HG03469 (cell line): ENCODE results near the gene RNASE2.
A peak's percentile ranks its signal among the peaks of the same experiment; 100 is the strongest.
"Not testable (repeated sequence)": the region's sequence is repeated elsewhere in the genome, so short reads cannot be mapped to it uniquely, and the experiment has no call there.

Source experiments
- ATAC-seq: cut with Tn5 transposase; IDR thresholded peaks from one replicate; pipeline ENCODE4 v1.9.1; 2021; ENCODE audit warnings: mild to moderate bottlenecking, moderate library complexity, moderate number of reproducible peaks; ENCODE audit not compliant: unreplicated experiment

Gene RNASE2

GRCh38 chr14:20980906-20981305 lies 25.6 kb downstream of the RNASE2 start:
- ATAC-seq, result no peak

- no peak for ATAC-seq
Measured at GRCh38 chr14:20982646-20983369, 27.5 kb downstream of the RNASE2 start.

- ATAC-seq, result not testable (repeated sequence)
Measured at GRCh38 chr14:20985650-20986049, 30.4 kb downstream of the RNASE2 start.

- ATAC-seq, result no peak
Measured at GRCh38 chr14:20986811-20987210, 31.5 kb downstream of the RNASE2 start.

- no peak for ATAC-seq
Measured at GRCh38 chr14:20988717-20989470, 33.6 kb downstream of the RNASE2 start.

GRCh38 chr14:20989471-20989786 lies 34.1 kb downstream of the RNASE2 start:
- ATAC-seq, result no peak

GRCh38 chr14:20989787-20990600 lies 34.7 kb downstream of the RNASE2 start, which contains the start of gene METTL17:
METTL17 (plus strand) TSS chr14:20989980; CDS start chr14:20990003, 23 bp downstream.
- peak; percentile 89 for ATAC-seq

GRCh38 chr14:20996521-20996920 lies 41.2 kb downstream of the RNASE2 start:
- ATAC-seq, result no peak

- ATAC-seq, result no peak
Measured at GRCh38 chr14:20997115-20997514, 41.8 kb downstream of the RNASE2 start.

GRCh38 chr14:20997564-20997963 lies 42.3 kb downstream of the RNASE2 start:
- no peak for ATAC-seq

- no peak for ATAC-seq
Measured at GRCh38 chr14:20998139-20998538, 42.9 kb downstream of the RNASE2 start.

- ATAC-seq, result no peak
Measured at GRCh38 chr14:20998674-20999366, 43.5 kb downstream of the RNASE2 start, which contains the start of gene SLC39A2. SLC39A2 (plus strand) TSS chr14:20999293; CDS start chr14:20999447, 154 bp downstream.

- no peak for ATAC-seq
Measured at GRCh38 chr14:20999591-20999990, 44.3 kb downstream of the RNASE2 start.

- ATAC-seq, result no peak
Measured at GRCh38 chr14:21001218-21001617, 45.9 kb downstream of the RNASE2 start.

- ATAC-seq, result no peak
Measured at GRCh38 chr14:21003788-21004346, 48.6 kb downstream of the RNASE2 start.
